Sigmoid colon (tissue), 4 donors: ENCODE results near the gene NOA1.

Experiments
- EP300 ChIP-seq, 4 donors: sonication (generic); formaldehyde crosslinking; IDR thresholded peaks; one replicate each; pipeline ENCODE4 v1.6.1; 2017; ENCODE audit warnings: antibody characterized with exemption in 4 of 4
- POLR2A ChIP-seq, 2 donors: fragments of 450-650 bp; IDR thresholded peaks; one replicate each; pipeline ENCODE4 v1.6.1; 2016; ENCODE audit warnings: antibody characterized with exemption in 2 of 2, mild to moderate bottlenecking in 2 of 2, moderate library complexity in 2 of 2
- TF ChIP-seq, protein P1 (sequence below), 4 experiments: fragments of 450-650 bp in 3 of 4; fragments of 200-600 bp in 1 of 4; IDR thresholded peaks; one replicate each; pipeline ENCODE4 v1.5.1; 2016 to 2019; ENCODE audit warnings: antibody characterized with exemption in 4 of 4, mild to moderate bottlenecking in 3 of 4, moderate library complexity in 2 of 4

DNA sequence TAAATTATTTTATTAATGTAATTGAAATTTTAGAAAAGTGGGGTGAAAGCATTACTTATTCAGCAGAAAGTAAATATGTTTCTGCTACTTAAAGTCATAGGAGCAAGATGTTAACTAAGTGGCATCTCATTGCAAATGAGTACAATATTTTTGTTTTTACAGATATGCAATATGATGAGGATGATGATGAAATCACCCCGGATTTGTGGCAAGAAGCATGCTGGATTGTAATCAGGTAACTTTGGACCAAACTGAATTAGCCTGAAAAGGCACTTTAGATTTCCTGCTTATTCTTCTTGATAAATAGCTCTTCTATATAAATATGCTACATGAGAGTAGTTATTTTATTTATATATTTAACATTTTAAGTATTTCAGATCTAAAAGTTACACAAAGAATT, 8.8 kb upstream of the NOA1 start:
- TF ChIP-seq, protein P1, sequence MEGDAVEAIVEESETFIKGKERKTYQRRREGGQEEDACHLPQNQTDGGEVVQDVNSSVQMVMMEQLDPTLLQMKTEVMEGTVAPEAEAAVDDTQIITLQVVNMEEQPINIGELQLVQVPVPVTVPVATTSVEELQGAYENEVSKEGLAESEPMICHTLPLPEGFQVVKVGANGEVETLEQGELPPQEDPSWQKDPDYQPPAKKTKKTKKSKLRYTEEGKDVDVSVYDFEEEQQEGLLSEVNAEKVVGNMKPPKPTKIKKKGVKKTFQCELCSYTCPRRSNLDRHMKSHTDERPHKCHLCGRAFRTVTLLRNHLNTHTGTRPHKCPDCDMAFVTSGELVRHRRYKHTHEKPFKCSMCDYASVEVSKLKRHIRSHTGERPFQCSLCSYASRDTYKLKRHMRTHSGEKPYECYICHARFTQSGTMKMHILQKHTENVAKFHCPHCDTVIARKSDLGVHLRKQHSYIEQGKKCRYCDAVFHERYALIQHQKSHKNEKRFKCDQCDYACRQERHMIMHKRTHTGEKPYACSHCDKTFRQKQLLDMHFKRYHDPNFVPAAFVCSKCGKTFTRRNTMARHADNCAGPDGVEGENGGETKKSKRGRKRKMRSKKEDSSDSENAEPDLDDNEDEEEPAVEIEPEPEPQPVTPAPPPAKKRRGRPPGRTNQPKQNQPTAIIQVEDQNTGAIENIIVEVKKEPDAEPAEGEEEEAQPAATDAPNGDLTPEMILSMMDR (IDR thresholded peaks at IDR 0.05), result no peak
- TF ChIP-seq POLR2A (IDR thresholded peaks at IDR 0.05) (no peak), EP300 (IDR thresholded peaks at IDR 0.05) (no peak)
